ENCODE results near the gene TMEM238.

DNA sequence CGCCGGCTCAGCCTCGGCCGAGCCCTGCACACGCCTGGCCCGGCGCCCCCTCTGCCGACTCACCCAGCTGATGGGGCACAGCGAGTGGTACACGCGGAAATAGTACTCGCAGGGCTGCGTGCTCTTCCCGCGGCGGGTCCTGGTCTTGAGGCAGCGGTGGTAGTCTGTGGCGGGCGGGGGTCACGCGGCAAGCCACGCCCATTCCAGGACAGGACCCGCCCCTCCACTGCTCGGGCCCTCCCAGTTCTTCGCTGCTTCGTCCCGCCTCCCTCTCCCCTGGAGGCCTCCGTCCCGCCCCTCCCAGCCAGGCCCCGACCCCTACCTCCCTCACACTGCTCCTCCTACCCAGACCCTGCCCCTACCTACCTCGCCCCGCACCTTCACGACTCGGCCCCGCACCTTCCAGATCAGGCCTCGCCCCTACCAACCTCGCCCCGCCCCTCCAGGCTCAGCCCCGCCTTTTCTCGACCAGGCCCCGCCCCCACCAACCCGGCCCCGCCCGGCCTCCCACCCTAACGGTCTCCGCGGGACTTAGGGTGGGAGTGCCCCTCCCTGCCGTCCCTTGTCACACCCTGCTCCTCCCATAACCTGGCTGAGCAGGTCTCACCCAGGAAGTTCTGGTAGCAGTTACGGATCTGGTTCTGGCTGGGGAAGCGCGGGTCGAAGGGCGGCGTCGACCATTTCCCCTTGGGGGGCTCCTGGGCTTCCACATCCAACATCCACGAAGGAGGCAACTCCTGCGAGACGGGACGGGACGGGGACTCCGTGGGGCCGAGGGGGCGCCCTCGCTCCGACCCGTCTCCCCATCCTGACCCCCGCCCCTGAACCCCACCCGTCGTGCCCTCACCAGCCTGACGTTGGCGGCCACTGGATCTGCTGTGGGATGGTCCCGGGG lies 30.0 kb downstream of the TMEM238 start:
- TF ChIP-seq CTCF (conservative IDR thresholded peaks at IDR 0.05 in 1 of 2, IDR thresholded peaks at IDR 0.05 in 1 of 2; ENCODE audit: low read depth in 1 of 2, low read length in 2 of 2), result no peak
- TF ChIP-seq EZH2 (IDR thresholded peaks at IDR 0.05; ENCODE audit: low read length, missing control alignments), result no peak
